Hepatocyte (in vitro differentiated cells): ENCODE measurements around the gene MCRIP2.

Experiments used
- CTCF ChIP-seq: fragments of 200-600 bp; sonication (generic); IDR thresholded peaks from 2 replicates; pipeline ENCODE4 v1.5.1; 2016; ENCODE audit warnings: antibody characterized with exemption, mild to moderate bottlenecking; ENCODE audit not compliant: poor library complexity
- EZH2phosphoT487 ChIP-seq: fragments of 200-600 bp; sonication (generic); IDR thresholded peaks from one replicate; pipeline ENCODE4 v1.6.1; 2018; ENCODE audit warnings: antibody characterized with exemption, mild to moderate bottlenecking, low read depth, moderate library complexity; ENCODE audit not compliant: unreplicated experiment, severe bottlenecking

GRCh38 chr16:625117-625976, 16.3 kb upstream of the MCRIP2 start:
- TF ChIP-seq CTCF (no peak), EZH2phosphoT487 (no peak)
